H1 (cell line): Measurements from ENCODE around the gene MED29. TPM values are rescaled to one million over a fixed set of nuclear protein-coding genes. Genes with fewer than 3 reads are reported as not detected.

Experiments used
- CHD1 ChIP-seq: IDR thresholded peaks from 2 replicates; pipeline ENCODE4 v1.6.1; 2012; ENCODE audit warnings: low read depth, low read length, improper control_type of control experiment
- CTCF ChIP-seq, 3 experiments: IDR thresholded peaks; 1 replicate in 2 of 3; 2 replicates in 1 of 3; pipeline versions ENCODE4 v1.5.1 to v1.6.1; 2011; ENCODE audit warnings: low read length in 3 of 3, mild to moderate bottlenecking in 3 of 3, inconsistent platforms in 2 of 3, low read depth in 1 of 3, moderate library complexity in 1 of 3; ENCODE audit not compliant: insufficient read depth in 1 of 3; ENCODE audit errors: control extremely low read depth in 1 of 3
- EGR1 ChIP-seq: IDR thresholded peaks from 2 replicates; pipeline ENCODE4 v1.6.1; 2011; ENCODE audit warnings: low read depth, low read length, borderline replicate concordance
- FOSL1 ChIP-seq: IDR thresholded peaks from 2 replicates; pipeline ENCODE4 v1.6.1; 2011; ENCODE audit warnings: mild to moderate bottlenecking, low read depth, low read length, moderate library complexity; ENCODE audit not compliant: insufficient read depth
- JUND ChIP-seq: IDR thresholded peaks from 2 replicates; pipeline ENCODE4 v1.6.1; 2011; ENCODE audit warnings: mild to moderate bottlenecking, improper control_type of control experiment, low read length
- SIN3A ChIP-seq, 2 experiments: IDR thresholded peaks in 1 of 2; conservative IDR thresholded peaks in 1 of 2; 2 replicates each; pipeline ENCODE4 v1.6.1; 2011 to 2012; ENCODE audit warnings: low read length in 2 of 2, improper control_type of control experiment in 1 of 2, low read depth in 1 of 2, mild to moderate bottlenecking in 1 of 2
- SIX5 ChIP-seq: IDR thresholded peaks from 2 replicates; pipeline ENCODE4 v1.6.1; 2011; ENCODE audit warnings: mild to moderate bottlenecking, low read depth, low read length
- SP1 ChIP-seq: IDR thresholded peaks from 2 replicates; pipeline ENCODE4 v1.6.1; 2011; ENCODE audit warnings: low read depth, low read length
- SRF ChIP-seq: IDR thresholded peaks from 2 replicates; pipeline ENCODE4 v1.6.1; 2011; ENCODE audit warnings: mild to moderate bottlenecking, low read depth, low read length, moderate library complexity
- TEAD4 ChIP-seq: IDR thresholded peaks from 2 replicates; pipeline ENCODE4 v1.6.1; 2012; ENCODE audit warnings: low read depth, low read length, inconsistent platforms, mixed read lengths
- polyA plus RNA-seq, 7 experiments: library from polyadenylated mRNA; depleted of rRNA in 3 of 7; stranded (reverse) in 5 of 7; unstranded in 2 of 7; fragments of >200 nt in 5 of 7; fragments of 200-250 nt in 2 of 7; gene quantifications; 1 replicate in 5 of 7; 2 replicates in 1 of 7; 4 replicates in 1 of 7; pipeline versions ENCODE4 v1.2.1 to v1.2.3, GENCODE V29; 2011 to 2013; ENCODE audit warnings: missing spikeins in 2 of 7, mixed read lengths in 2 of 7
- total RNA-seq: library from RNA; stranded (reverse); fragmentation: NEBNext Ultra II Directional; extraction: Animal tissue kit (Norgen Biotek cat#: 25700); gene quantifications from 2 replicates; pipeline ENCODE4 v1.2.1, GENCODE V29; 2021
- TF ChIP-seq, protein P1 (sequence below): IDR thresholded peaks from 2 replicates; pipeline ENCODE4 v1.6.1; 2012; ENCODE audit warnings: inconsistent platforms

The MED29 gene
- total and polyA plus RNA-seq, 2 of the 8 experiments (the other 6 are each of a cell fraction or from before 2014, with no cell fraction given) = 31.1 to 52.5 TPM

- no peak for TF ChIP-seq CTCF (IDR thresholded peaks at IDR 0.05; ENCODE audit: control extremely low read depth in 1 of 3, insufficient read depth in 1 of 3, low read depth in 1 of 3, low read length in 3 of 3)
- TF ChIP-seq SP1 = no peak
- no peak for TF ChIP-seq TEAD4
- no peak for TF ChIP-seq SRF
- TF ChIP-seq EGR1 = no peak
- no peak for TF ChIP-seq JUND
- no peak for TF ChIP-seq SIN3A (conservative IDR thresholded peaks at IDR 0.05 in 1 of 2, IDR thresholded peaks at IDR 0.05 in 1 of 2; ENCODE audit: low read depth in 1 of 2, low read length in 2 of 2)
- TF ChIP-seq FOSL1 = no peak
- TF ChIP-seq, protein P1, sequence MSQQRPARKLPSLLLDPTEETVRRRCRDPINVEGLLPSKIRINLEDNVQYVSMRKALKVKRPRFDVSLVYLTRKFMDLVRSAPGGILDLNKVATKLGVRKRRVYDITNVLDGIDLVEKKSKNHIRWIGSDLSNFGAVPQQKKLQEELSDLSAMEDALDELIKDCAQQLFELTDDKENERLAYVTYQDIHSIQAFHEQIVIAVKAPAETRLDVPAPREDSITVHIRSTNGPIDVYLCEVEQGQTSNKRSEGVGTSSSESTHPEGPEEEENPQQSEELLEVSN = no peak
- TF ChIP-seq CHD1 = no peak
- TF ChIP-seq SIX5 = no peak
These were observed 11.2 kb upstream of the MED29 start (continued) for GRCh38 chr19:39379865-39380396.
